ENCODE results near the gene TMEM179B. TPM values are rescaled to one million over a fixed set of nuclear protein-coding genes. Genes with fewer than 3 reads are reported as not detected.
"Not testable (repeated sequence)": the region's sequence is repeated elsewhere in the genome, so short reads cannot be mapped to it uniquely, and the experiment has no call there.

TMEM179B gene
- total RNA-seq, 2 experiments from 2014 or later = 34.7 to 37.4 TPM

DNA sequence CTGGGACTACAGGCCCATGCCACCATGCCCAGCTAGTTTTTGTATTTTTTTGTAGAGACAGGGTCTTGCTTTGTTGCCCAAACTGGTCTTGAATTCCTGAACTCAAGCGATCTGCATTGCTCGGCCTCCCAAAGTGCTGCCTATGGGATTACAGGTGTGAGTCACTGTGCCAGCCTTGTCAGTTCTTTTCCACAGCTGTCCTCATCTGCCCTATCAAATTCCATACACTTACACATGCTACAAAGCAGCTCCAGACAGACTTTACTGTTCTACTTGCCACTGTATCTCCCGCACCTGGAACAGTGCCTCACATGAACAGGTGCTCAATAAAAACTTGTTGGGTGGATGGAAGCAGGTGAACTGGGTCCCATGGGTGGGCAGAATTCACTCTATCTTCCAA is 36.5 kb downstream of the TMEM179B start:
- no peak for ATAC-seq (ENCODE audit: poor library complexity)
- Mint-ChIP-seq H3K9me3 (no peaks in the 10 kb centered on the region), H3K4me3 (no peak overlapping the region), H3K27ac (no peak overlapping the region), H3K27me3 (no peaks in the 10 kb centered on the region), H3K4me1 (ENCODE audit: low read depth) (peaks cover 11% of the 10 kb centered on the region), H3K36me3 (ENCODE audit: low read depth) (peaks cover 80% of the 10 kb centered on the region)
- POLR2A ChIA-PET = interaction anchor here (1.1 to 1.5 kb wide), 4 partner anchors 18 to 232 kb away, joined by 3 to 8 read pairs (median 6); partner anchors contain the start of genes NXF1 and TUT1
- Histone ChIP-seq H3K27ac (ENCODE audit: low read depth in 1 of 2, low read length in 2 of 2) (no peak overlapping the region), H3K4me1 (ENCODE audit: insufficient read depth, low read length) (peaks cover 14% of the 10 kb centered on the region), H3K36me3 (ENCODE audit: insufficient read depth, low read length) (peaks cover 84% of the 10 kb centered on the region), H3K27me3 (ENCODE audit: control insufficient read depth in 1 of 2, insufficient read depth in 2 of 2, low read length in 2 of 2) (no peaks in the 10 kb centered on the region), H3K4me3 (ENCODE audit: low read length) (no peak overlapping the region), H3K9me3 (ENCODE audit: control insufficient read depth in 1 of 2, insufficient read depth in 1 of 2, low read length in 2 of 2) (no peaks in the 10 kb centered on the region)
- intact Hi-C loops (cut with DNase I, micrococcal nuclease) = no loop called here
- TF ChIP-seq, protein P1, sequence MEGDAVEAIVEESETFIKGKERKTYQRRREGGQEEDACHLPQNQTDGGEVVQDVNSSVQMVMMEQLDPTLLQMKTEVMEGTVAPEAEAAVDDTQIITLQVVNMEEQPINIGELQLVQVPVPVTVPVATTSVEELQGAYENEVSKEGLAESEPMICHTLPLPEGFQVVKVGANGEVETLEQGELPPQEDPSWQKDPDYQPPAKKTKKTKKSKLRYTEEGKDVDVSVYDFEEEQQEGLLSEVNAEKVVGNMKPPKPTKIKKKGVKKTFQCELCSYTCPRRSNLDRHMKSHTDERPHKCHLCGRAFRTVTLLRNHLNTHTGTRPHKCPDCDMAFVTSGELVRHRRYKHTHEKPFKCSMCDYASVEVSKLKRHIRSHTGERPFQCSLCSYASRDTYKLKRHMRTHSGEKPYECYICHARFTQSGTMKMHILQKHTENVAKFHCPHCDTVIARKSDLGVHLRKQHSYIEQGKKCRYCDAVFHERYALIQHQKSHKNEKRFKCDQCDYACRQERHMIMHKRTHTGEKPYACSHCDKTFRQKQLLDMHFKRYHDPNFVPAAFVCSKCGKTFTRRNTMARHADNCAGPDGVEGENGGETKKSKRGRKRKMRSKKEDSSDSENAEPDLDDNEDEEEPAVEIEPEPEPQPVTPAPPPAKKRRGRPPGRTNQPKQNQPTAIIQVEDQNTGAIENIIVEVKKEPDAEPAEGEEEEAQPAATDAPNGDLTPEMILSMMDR (IDR thresholded peaks at IDR 0.05) = no peak
- CTCF ChIA-PET = interaction anchor here (0.6 kb wide), 1 partner anchor 1451 kb away, joined by 3 read pairs; no protein-coding TSS in a partner anchor
- no peak for DNase-seq

DNA sequence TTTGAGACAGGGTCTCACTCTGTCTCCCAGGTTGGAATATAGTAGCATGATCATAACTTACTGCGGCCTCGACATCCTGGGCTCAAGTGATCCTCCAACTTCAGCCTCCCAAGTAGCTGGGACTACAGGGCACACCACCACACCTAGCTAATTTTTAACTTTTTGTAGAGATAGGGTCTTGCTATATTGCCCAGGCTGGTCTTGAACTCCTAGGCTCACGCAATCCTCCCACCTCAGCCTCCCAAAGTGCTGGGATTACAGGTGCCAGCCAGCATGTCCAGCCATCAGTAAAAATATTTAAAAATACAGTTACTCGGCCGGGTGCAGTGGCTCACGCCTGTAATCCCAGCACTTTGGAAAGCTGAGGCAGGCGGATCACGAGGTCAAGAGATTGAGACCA is 40.9 kb downstream of the TMEM179B start:
- intact Hi-C loops (cut with DNase I, micrococcal nuclease); DNase-seq; H3K27ac ChIP-seq (ENCODE audit: low read depth in 1 of 2, low read length in 2 of 2); ATAC-seq (ENCODE audit: poor library complexity); H3K9me3 Mint-ChIP-seq; H3K27me3 Mint-ChIP-seq; H3K27me3 ChIP-seq (ENCODE audit: control insufficient read depth in 1 of 2, insufficient read depth in 2 of 2, low read length in 2 of 2); H3K9me3 ChIP-seq (ENCODE audit: control insufficient read depth in 1 of 2, insufficient read depth in 1 of 2, low read length in 2 of 2); H3K4me3 ChIP-seq (ENCODE audit: low read length); H3K4me3 Mint-ChIP-seq; H3K27ac Mint-ChIP-seq: not testable (repeated sequence)
- peaks cover 50% of the 10 kb centered on the region for H3K36me3 ChIP-seq (ENCODE audit: insufficient read depth, low read length)
- peaks cover 73% of the 10 kb centered on the region for H3K36me3 Mint-ChIP-seq (ENCODE audit: low read depth)
- ChIA-PET CTCF (interaction anchor here (0.8 to 3.4 kb wide), 2 partner anchors 16 to 41 kb away, joined by 4 to 20 read pairs; partner anchors contain the start of gene TMEM179B), POLR2A (interaction anchor here (0.8 to 4.4 kb wide), 7 partner anchors 12 to 119 kb away, joined by 3 to 39 read pairs (median 5); partner anchors contain the start of genes NXF1, WDR74 and ZBTB3)
- H3K4me1 Mint-ChIP-seq (ENCODE audit: low read depth) = peaks cover 34% of the 10 kb centered on the region
- peaks cover 46% of the 10 kb centered on the region for H3K4me1 ChIP-seq (ENCODE audit: insufficient read depth, low read length)

DNA sequence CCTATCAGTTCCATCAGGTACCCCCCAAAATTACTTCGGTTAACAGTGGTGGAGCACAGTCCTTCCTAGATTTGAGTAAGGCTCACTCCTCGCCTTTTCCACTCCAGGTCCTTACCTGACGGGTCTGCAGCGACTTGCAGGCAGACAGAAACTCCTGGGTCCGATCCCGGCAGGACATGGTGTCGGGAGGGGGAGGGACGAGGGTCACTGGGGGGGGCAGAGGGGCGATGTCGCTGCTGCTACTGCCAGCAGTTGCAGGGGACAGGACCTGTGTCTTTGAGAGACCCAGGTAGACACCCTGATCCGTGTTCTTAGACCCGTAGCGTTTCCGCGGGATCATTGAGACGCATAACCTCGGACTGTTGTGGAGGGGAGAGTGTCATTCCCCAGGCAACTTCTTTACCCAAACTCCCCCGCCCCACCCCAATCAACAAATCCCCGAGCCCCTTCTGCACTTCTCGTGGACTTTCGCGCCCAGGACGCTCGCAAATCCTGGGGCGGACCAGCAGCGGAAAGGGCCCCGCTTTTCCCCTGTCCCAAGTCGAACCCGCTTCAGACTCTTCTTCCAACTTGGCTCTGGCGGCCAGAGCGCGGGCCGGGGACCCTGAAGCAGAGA is 43.8 kb downstream of the TMEM179B start:
- ChIA-PET POLR2A (interaction anchor here (0.7 to 4.4 kb wide), 23 partner anchors 9 to 863 kb away, joined by 3 to 143 read pairs (median 7); partner anchors contain the start of genes HNRNPUL2, INTS5, NXF1 and POLR2G), CTCF (interaction anchor here (1.1 to 4.6 kb wide), 5 partner anchors 10 to 50 kb away, joined by 4 to 41 read pairs (median 14); partner anchors contain the start of genes SLC3A2 and TMEM179B)
- H3K36me3 Mint-ChIP-seq (ENCODE audit: low read depth) = peaks cover 68% of the 10 kb centered on the region
- peak overlapping the region; percentile 95 to 97 for H3K27ac ChIP-seq (ENCODE audit: low read depth in 1 of 2, low read length in 2 of 2)
- peak overlapping the region; percentile 86 for H3K4me3 ChIP-seq (ENCODE audit: low read length)
- H3K4me3 Mint-ChIP-seq = peak overlapping the region; percentile 92
- no peaks in the 10 kb centered on the region for H3K27me3 Mint-ChIP-seq
- H3K9me3 Mint-ChIP-seq = no peaks in the 10 kb centered on the region
- no peaks in the 10 kb centered on the region for H3K27me3 ChIP-seq (ENCODE audit: control insufficient read depth in 1 of 2, insufficient read depth in 2 of 2, low read length in 2 of 2)
- no peak for ATAC-seq (ENCODE audit: poor library complexity)
- DNase-seq = peak in 1 of 14 experiments; percentile 44
- H3K27ac Mint-ChIP-seq = peak overlapping the region; percentile 95
- peaks cover 40% of the 10 kb centered on the region for H3K4me1 Mint-ChIP-seq (ENCODE audit: low read depth)
- no peaks in the 10 kb centered on the region for H3K9me3 ChIP-seq (ENCODE audit: control insufficient read depth in 1 of 2, insufficient read depth in 1 of 2, low read length in 2 of 2)
- TF ChIP-seq, protein P1 (IDR thresholded peaks at IDR 0.05) = no peak
- peaks cover 48% of the 10 kb centered on the region for H3K36me3 ChIP-seq (ENCODE audit: insufficient read depth, low read length)
- peaks cover 44% of the 10 kb centered on the region for H3K4me1 ChIP-seq (ENCODE audit: insufficient read depth, low read length)
- intact Hi-C loops (cut with DNase I, micrococcal nuclease) = loop anchor here (1.0 to 2.0 kb wide), 3 partner anchors 8 to 44 kb away; partner anchors contain the start of genes TMEM179B (in 1 of the 2) and WDR74 (in 1 of the 2)

Data from CD4-positive, alpha-beta T cell (primary cell).